HEK293T (cell line): ENCODE measurements around the gene ZBTB26.

ENCODE experiments used
- BHLHE40 ChIP-seq: fragments of 450-650 bp; IDR thresholded peaks from 2 replicates; pipeline ENCODE4 v1.6.1; 2016; ENCODE audit warnings: mild to moderate bottlenecking, moderate library complexity, borderline replicate concordance
- FOXA1 ChIP-seq: fragments of 450-650 bp; IDR thresholded peaks from 2 replicates; pipeline ENCODE4 v1.6.1; 2016; ENCODE audit warnings: mild to moderate bottlenecking
- NFRKB ChIP-seq: fragments of 450-650 bp; IDR thresholded peaks from 2 replicates; pipeline ENCODE4 v1.6.1; 2016; ENCODE audit warnings: mild to moderate bottlenecking, moderate library complexity
- SP1 ChIP-seq: fragments of 450-650 bp; IDR thresholded peaks from 2 replicates; pipeline ENCODE4 v1.6.1; 2017
- SUZ12 ChIP-seq: fragments of 450-650 bp; IDR thresholded peaks from 2 replicates; pipeline ENCODE4 v1.6.1; 2016; ENCODE audit warnings: mild to moderate bottlenecking
- ZNF384 ChIP-seq: fragments of 450-650 bp; IDR thresholded peaks from 2 replicates; pipeline ENCODE4 v1.6.1; 2016

DNA sequence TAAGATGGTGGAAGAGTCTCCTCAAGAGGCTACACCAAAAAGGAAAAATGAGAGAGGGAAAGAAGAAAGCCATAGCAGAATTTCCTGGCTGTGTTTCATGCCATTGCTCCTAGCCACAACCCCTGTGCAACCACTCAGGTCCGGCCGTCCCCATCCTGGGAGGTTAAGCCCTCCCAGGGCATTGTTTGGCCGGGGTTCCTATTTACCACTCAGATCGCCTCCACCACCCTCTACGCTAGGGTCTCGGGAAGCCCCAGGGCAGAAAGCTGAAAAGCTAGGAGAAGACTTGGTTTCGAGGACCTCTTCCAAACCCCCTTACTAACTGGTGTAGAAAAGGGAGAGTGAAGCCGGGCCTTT lies 26.9 kb downstream of the ZBTB26 start:
- TF ChIP-seq NFRKB (no peak), BHLHE40 (no peak), SP1 (no peak), ZNF384 (no peak), SUZ12 (no peak), FOXA1 (no peak)
